GM18519 (cell line): ENCODE measurements around the gene TUBB.

Experiments
- ATAC-seq: cut with Tn5 transposase; IDR thresholded peaks from one replicate; pipeline ENCODE4 v1.9.1; 2021; ENCODE audit warnings: mild to moderate bottlenecking, moderate library complexity; ENCODE audit not compliant: unreplicated experiment, low FRiP score

The TUBB gene

DNA sequence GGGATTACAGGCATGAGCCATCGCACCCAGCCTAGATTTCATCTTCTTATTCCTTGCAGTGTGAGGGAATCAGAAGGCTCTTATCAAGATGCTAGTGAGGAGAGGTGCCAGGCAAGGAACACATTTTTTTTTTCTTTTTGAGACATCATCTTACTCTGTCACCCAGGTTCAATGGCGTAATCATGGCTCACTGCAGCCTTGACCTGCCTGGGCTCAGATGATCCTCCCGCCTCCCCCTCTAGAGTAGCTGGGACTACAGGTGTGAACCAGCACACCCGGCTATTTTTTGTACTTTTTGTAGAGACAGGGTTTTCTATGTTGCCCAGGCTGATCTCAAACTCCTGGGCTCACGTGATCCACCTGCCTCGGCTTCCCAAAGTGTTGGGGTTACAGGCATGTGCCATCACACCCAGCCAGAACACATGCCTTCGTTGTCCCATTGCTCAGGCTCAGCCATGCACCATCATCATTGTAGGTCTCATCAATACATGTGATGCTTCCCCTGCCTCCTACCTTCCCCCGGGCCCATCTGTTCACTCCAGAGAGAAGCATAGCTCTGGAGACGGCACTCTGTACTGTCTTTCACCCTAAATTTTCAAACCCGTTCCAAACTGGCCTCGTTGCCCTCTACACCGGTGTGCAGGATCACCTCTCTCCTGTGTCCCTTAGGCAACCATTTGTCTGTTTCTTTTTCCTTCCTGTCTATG is 12.2 kb downstream of the TUBB start:
- no peak for ATAC-seq

GRCh38 chr6:30735668-30736314 is 15.6 kb downstream of the TUBB start:
- no peak for ATAC-seq

- no peak for ATAC-seq
Observed at GRCh38 chr6:30738532-30738931, 18.4 kb downstream of the TUBB start.

- ATAC-seq: no peak
Observed at GRCh38 chr6:30740540-30740870, 20.4 kb downstream of the TUBB start.

GRCh38 chr6:30741063-30741779 is 21.1 kb downstream of the TUBB start:
- ATAC-seq: no peak

- no peak for ATAC-seq
Observed at GRCh38 chr6:30741789-30742315, 21.7 kb downstream of the TUBB start.

DNA sequence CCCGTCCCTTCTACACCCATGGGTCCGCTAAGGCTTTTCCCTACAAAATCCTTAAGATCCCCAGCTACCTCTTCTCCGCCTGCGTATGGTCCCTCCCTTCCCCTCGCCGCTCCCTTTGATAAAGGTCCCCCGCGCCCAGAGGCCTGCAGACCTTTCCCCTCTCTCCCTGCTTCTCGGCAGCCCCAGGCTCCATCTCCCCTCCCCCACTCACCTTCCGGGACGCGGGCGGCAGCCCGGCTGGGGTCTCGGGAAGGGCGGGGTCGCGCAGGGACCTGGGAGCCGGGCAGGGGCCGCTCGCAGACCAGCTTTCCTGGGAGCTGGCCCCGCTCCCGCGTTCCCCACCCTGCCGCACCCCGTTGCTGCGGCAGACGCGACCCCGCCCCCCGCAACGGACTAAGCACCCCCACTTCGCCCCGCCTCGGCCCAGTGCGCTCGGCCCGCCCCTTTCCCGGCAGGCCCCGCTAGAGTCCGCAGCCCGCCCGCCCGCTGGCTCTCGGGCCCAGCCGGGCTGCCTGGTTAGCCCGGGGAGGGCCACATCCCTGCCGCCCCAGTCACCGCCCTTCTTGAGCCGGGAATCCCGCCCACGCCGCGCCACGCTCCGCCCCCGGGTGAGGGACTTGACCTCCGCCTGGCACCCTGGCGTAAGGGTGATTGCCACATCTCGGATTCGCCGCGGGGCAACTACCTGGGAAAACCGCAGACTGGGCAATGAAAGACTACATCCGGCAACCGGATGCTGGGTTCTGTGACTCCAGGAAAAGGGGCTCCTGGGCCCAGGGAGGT is 22.4 kb downstream of the TUBB start, which contains the start of gene FLOT1:
Gene FLOT1 (minus strand): TSS at position 372 of the 783 bp plus-strand sequence. CDS start 498 bp downstream, outside the sequence.
- ATAC-seq: no peak

GRCh38 chr6:30743099-30744053 is 23.2 kb downstream of the TUBB start:
- ATAC-seq: no peak

GRCh38 chr6:30744054-30744805 is 24.1 kb downstream of the TUBB start, which contains the start of gene IER3:
TSS of gene IER3 (minus strand) at chr6:30744547. CDS start at chr6:30744518, 29 bp downstream.
- no peak for ATAC-seq

DNA sequence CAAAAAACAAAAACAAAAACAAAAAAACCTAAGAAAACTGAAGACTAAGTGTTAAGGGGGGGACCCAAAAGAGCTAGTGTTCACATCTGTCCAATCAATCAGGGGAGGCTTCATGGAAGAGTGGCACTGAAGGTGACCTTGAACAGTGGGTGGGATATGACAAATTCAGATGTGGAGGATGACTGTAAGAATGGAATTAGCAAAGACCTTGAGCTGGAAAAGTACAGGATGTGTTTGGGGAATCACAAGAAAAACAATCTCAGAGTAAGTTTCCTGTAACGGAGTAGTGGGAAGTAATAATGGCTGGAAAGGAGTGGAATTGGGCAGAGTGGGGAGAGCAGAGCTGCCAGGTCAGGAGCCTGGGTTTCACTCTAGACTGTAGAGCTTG is 27.1 kb downstream of the TUBB start:
- no peak for ATAC-seq

DNA sequence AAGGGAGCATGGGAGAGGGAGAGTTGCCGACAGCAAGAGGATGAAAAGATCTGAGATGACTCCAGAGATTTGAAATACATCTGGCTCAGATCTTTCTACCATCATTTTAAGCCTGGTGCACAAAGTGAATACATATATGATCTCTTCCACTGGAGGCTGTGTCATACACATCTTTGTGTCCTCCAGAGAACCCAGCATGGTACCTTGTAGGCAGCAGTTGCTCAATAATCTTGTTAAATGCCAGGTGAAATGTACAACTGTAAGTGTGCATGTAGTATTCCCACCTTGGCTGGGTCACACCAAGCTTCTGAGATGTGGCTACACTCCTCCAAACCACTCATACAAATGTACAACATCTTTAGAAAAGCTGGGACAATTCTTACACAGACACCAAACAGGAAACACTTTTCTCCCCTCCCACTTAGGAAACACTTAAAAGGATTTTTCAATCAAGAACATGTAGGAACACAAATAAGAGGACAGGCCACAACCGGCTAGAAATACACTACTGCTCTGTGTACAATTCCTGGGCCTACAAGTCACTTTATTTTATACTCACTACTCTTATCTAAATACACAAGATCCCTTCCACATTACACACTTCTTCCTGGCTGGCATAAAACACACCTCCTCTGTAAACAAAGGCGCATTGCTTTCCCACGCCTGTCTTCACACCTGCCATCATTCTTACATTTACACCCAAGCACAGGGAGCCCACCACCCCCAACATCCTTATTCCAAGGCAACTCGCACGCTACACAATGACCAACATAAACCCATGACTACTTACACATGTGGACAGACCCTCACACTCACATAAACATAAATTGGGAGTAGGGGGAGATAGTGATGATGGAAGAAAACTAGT is 28.0 kb downstream of the TUBB start:
- no peak for ATAC-seq

DNA sequence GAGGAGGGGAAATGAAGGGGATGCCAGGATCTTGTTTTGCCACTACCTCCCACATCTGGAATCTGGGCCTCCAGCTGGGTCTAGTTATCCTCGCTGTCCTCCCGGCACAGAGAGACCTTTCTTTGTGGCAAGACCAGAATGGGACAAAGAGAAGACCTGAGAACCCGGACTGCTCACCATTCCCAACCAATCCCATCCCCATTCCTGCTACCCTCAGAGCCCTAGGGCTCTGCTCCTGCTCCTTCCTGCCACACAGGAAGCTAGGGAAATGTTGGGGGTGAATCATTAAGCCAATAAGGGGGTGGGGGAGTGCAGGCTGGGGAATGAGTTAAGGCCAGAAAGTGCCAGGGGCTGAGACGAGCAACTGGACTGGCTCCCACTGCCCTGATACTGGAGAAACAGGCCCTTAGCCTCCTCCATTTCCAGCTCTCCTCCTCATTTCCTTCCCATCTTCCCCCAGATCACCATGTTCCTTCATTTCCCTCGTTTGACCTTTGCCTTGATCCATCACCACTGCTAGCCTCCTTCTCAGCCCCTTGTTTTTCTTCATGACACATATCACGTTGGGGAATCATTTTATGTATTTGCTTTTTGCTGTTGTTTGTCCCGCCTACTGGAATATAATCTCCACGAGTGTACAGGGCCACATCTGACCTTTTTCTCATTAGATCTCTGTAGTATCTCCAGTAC is 28.8 kb downstream of the TUBB start:
- no peak for ATAC-seq

GRCh38 chr6:30749554-30750378 is 29.6 kb downstream of the TUBB start:
- ATAC-seq: no peak

- no peak for ATAC-seq
Observed at GRCh38 chr6:30750379-30750668, 30.2 kb downstream of the TUBB start.

DNA sequence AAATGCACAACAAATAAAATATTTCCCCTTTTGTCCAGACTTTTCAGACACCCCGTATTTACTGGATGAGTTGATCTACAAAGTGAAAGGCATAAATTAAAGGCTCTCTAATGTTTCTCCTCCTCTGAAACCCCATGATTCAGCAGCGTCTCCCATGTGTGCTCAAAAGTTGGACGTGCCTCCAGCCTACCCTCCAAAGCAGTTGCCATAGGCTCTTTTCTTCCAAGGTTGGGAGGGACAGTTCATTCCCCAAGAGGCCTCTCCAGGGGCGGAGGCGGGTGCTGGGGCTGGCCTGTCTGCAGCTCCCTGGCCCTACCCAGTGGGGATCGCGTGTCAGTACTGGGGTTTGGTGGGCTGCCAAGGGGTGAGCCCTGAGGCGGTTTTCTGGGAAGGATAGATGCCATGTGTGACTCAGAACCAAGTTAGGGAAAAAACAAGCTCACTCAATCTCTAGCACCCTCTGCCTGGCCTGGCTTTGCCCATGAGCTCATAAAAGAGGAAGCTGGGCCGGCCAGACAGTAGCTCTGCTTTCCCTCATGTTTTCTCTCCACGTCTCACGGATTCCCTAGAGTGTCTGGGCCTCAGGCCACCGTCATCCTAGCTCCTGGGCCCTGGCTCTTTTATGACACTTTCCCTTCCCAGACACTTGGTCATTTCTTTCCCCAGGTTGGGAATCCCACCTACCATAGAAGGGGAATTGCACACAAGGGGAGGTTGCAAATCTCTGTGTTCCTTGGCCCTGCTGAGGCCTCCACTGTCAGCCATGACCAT is 32.2 kb downstream of the TUBB start:
- no peak for ATAC-seq

DNA sequence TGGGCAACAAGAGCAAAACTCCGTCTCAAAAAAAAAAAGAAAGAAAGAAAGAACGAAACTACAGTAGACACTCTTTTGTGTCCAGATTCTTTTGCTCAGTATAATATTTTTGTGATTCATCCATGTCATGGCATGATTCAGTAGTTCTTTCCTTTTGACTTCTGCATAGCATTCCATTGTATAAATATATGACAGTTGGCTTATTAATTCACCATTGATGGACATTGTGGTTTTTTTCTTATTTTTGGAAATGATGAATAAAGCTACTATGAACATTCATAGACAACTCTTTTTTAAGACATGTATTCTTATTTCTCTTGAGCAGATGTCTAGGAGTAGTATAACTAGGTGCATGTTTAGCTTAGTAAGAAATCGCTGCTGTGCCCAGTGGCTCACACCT is 34.5 kb downstream of the TUBB start:
- ATAC-seq: no peak
